ENCODE results near the gene PDRG1. TPM values are rescaled to one million over a fixed set of nuclear protein-coding genes. Genes with fewer than 3 reads are reported as not detected.

Gene PDRG1
- polyA plus RNA-seq, 1 of the 3 experiments (the other 2 are of a cell fraction), result 18.9 TPM

DNA sequence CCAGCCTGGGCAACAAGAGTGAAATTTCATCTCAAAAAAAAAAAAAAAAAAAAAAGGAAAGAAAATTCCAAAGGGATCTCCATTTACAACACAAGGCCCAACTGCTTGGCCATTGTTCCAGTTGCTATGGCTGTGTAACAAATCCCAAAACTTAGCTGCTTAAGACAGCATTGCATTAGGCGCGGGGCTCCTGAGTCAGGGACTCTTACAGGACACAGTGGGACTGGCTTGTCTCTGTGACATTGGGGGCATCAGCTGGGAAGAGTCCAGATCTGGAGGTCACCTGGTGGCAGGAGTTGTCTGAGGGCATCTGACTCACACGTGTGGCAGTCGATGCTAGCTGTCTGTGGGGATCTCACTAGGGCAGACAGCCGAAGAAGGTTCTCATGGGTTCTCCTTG, 45.8 kb downstream of the PDRG1 start:
- H3K4me3 ChIP-seq (ENCODE audit: low read depth in 2 of 2, low read length in 1 of 2), result no peak overlapping the region
- WGBS (ENCODE audit: low lambda C conversion rate), result 77% methylated on average over 5 of the region's 5 CpGs
- no peak overlapping the region for H2AFZ ChIP-seq (ENCODE audit: low read depth)
- H3F3A ChIP-seq (replicated peaks; ENCODE audit: insufficient read depth), result no peaks in the 10 kb centered on the region
- no peaks in the 10 kb centered on the region for H3K36me3 ChIP-seq (replicated peaks in 1 of 2; ENCODE audit: control insufficient read depth in 1 of 2, insufficient read depth in 2 of 2, low read length in 1 of 2)
- no peaks in the 10 kb centered on the region for H3K27me3 ChIP-seq (ENCODE audit: insufficient read depth)
- H3K9me3 ChIP-seq, result no peaks in the 10 kb centered on the region
- H3K79me2 ChIP-seq (ENCODE audit: insufficient read depth), result no peaks in the 10 kb centered on the region
- H3K9me2 ChIP-seq, result no peaks in the 10 kb centered on the region
- ChIA-PET POLR2A (no interaction called here), CTCF (no interaction called here)
- TF ChIP-seq NFIC (IDR thresholded peaks at IDR 0.05; ENCODE audit: borderline replicate concordance) (no peak), POLR2AphosphoS5 (IDR thresholded peaks at IDR 0.05; ENCODE audit: low read depth, low read length) (no peak), FOXJ3 (CRISPR knock-in tag; IDR thresholded peaks at IDR 0.05) (no peak), CHD2 (IDR thresholded peaks at IDR 0.05; ENCODE audit: low read length, partially characterized antibody) (no peak), SIN3A (IDR thresholded peaks at IDR 0.05; ENCODE audit: borderline replicate concordance, low read depth, low read length) (no peak), RCOR1 (IDR thresholded peaks at IDR 0.05; ENCODE audit: low read length) (no peak), GABPA (IDR thresholded peaks at IDR 0.05; ENCODE audit: low read depth) (no peak), TAF1 (IDR thresholded peaks at IDR 0.05; ENCODE audit: borderline replicate concordance, low read depth, low read length) (no peak), TEAD4 (IDR thresholded peaks at IDR 0.05; ENCODE audit: borderline replicate concordance, insufficient read depth) (no peak), NRF1 (IDR thresholded peaks at IDR 0.05; ENCODE audit: low read depth, low read length) (no peak), EP300 (IDR thresholded peaks at IDR 0.05; ENCODE audit: borderline replicate concordance in 1 of 2, low read depth in 1 of 2, low read length in 1 of 2) (no peak)
- TF ChIP-seq, protein P1, sequence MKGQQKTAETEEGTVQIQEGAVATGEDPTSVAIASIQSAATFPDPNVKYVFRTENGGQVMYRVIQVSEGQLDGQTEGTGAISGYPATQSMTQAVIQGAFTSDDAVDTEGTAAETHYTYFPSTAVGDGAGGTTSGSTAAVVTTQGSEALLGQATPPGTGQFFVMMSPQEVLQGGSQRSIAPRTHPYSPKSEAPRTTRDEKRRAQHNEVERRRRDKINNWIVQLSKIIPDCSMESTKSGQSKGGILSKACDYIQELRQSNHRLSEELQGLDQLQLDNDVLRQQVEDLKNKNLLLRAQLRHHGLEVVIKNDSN (IDR thresholded peaks at IDR 0.05; ENCODE audit: borderline replicate concordance, low read depth), result no peak
- TF ChIP-seq, protein P2, sequence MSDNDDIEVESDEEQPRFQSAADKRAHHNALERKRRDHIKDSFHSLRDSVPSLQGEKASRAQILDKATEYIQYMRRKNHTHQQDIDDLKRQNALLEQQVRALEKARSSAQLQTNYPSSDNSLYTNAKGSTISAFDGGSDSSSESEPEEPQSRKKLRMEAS (IDR thresholded peaks at IDR 0.05; ENCODE audit: low read depth), result no peak
- no peak overlapping the region for H3K9ac ChIP-seq
- H3K4me1 ChIP-seq (ENCODE audit: control insufficient read depth in 1 of 2, insufficient read depth in 2 of 2, low read depth in 1 of 2, low read length in 1 of 2), result peaks cover 0 to under 1% of the 10 kb centered on the region in 2 experiments; a peak in 1 of 4 replicates
- DNase-seq, result no peak
- H3K4me2 ChIP-seq, result no peak overlapping the region
- H3K27ac ChIP-seq (ENCODE audit: low read depth in 2 of 2, low read length in 1 of 2), result no peak overlapping the region
- no peaks in the 10 kb centered on the region for H4K20me1 ChIP-seq (ENCODE audit: insufficient read depth)

- no peaks in the 10 kb centered on the region for H3K27me3 ChIP-seq (ENCODE audit: insufficient read depth)
- H3K4me2 ChIP-seq, result no peak overlapping the region
- no peaks in the 10 kb centered on the region for H3K36me3 ChIP-seq (replicated peaks in 1 of 2; ENCODE audit: control insufficient read depth in 1 of 2, insufficient read depth in 2 of 2, low read length in 1 of 2)
- H3K79me2 ChIP-seq (ENCODE audit: insufficient read depth), result no peaks in the 10 kb centered on the region
- H3F3A ChIP-seq (replicated peaks; ENCODE audit: insufficient read depth), result no peaks in the 10 kb centered on the region
- no peak overlapping the region for H3K27ac ChIP-seq (ENCODE audit: low read depth in 2 of 2, low read length in 1 of 2)
- H3K4me1 ChIP-seq (ENCODE audit: control insufficient read depth in 1 of 2, insufficient read depth in 2 of 2, low read depth in 1 of 2, low read length in 1 of 2), result no peaks in the 10 kb centered on the region
- no peaks in the 10 kb centered on the region for H3K9me2 ChIP-seq
- no peaks in the 10 kb centered on the region for H3K9me3 ChIP-seq
- ChIA-PET POLR2A (no interaction called here), CTCF (interaction anchor here (1.4 kb wide), 1 partner anchor 40 kb away, joined by 3 read pairs; no protein-coding TSS in a partner anchor)
- DNase-seq, result no peak
- no peak overlapping the region for H3K4me3 ChIP-seq (ENCODE audit: low read depth in 2 of 2, low read length in 1 of 2)
- no peaks in the 10 kb centered on the region for H4K20me1 ChIP-seq (ENCODE audit: insufficient read depth)
- TF ChIP-seq, protein P3, sequence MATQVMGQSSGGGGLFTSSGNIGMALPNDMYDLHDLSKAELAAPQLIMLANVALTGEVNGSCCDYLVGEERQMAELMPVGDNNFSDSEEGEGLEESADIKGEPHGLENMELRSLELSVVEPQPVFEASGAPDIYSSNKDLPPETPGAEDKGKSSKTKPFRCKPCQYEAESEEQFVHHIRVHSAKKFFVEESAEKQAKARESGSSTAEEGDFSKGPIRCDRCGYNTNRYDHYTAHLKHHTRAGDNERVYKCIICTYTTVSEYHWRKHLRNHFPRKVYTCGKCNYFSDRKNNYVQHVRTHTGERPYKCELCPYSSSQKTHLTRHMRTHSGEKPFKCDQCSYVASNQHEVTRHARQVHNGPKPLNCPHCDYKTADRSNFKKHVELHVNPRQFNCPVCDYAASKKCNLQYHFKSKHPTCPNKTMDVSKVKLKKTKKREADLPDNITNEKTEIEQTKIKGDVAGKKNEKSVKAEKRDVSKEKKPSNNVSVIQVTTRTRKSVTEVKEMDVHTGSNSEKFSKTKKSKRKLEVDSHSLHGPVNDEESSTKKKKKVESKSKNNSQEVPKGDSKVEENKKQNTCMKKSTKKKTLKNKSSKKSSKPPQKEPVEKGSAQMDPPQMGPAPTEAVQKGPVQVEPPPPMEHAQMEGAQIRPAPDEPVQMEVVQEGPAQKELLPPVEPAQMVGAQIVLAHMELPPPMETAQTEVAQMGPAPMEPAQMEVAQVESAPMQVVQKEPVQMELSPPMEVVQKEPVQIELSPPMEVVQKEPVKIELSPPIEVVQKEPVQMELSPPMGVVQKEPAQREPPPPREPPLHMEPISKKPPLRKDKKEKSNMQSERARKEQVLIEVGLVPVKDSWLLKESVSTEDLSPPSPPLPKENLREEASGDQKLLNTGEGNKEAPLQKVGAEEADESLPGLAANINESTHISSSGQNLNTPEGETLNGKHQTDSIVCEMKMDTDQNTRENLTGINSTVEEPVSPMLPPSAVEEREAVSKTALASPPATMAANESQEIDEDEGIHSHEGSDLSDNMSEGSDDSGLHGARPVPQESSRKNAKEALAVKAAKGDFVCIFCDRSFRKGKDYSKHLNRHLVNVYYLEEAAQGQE (IDR thresholded peaks at IDR 0.05; ENCODE audit: low read depth, low read length), result no peak
- TF ChIP-seq, protein P2 (IDR thresholded peaks at IDR 0.05; ENCODE audit: low read depth), result no peak
- no peak for TF ChIP-seq RXRA (IDR thresholded peaks at IDR 0.05; ENCODE audit: borderline replicate concordance, low read depth)
- no peak for TF ChIP-seq YY1 (IDR thresholded peaks at IDR 0.05; ENCODE audit: low read depth)
- no peak for TF ChIP-seq CHD2 (IDR thresholded peaks at IDR 0.05; ENCODE audit: low read length, partially characterized antibody)
- TF ChIP-seq GABPA (IDR thresholded peaks at IDR 0.05; ENCODE audit: low read depth), result no peak
- TF ChIP-seq ELF1 (IDR thresholded peaks at IDR 0.05), result no peak
- no peak for TF ChIP-seq RAD21 (IDR thresholded peaks at IDR 0.05; ENCODE audit: low read length)
- TF ChIP-seq GATA2 (CRISPR knock-in tag; IDR thresholded peaks at IDR 0.05), result no peak
- no peak for TF ChIP-seq RCOR1 (IDR thresholded peaks at IDR 0.05; ENCODE audit: low read length)
- TF ChIP-seq TCF12 (IDR thresholded peaks at IDR 0.05), result no peak
- TF ChIP-seq RFX5 (IDR thresholded peaks at IDR 0.05; ENCODE audit: low read length), result no peak
- TF ChIP-seq TAF1 (IDR thresholded peaks at IDR 0.05; ENCODE audit: borderline replicate concordance, low read depth, low read length), result no peak
- no peak for TF ChIP-seq POLR2AphosphoS5 (IDR thresholded peaks at IDR 0.05; ENCODE audit: low read depth, low read length)
- TF ChIP-seq NRF1 (IDR thresholded peaks at IDR 0.05; ENCODE audit: low read depth, low read length), result no peak
- TF ChIP-seq NFIC (IDR thresholded peaks at IDR 0.05; ENCODE audit: borderline replicate concordance), result no peak
- WGBS (ENCODE audit: low lambda C conversion rate), result 25% methylated on average over 1 of the region's 1 CpG
- no peak overlapping the region for H3K9ac ChIP-seq
- no peak overlapping the region for H2AFZ ChIP-seq (ENCODE audit: low read depth)
Observed at GRCh38 chr20:31903627-31904386, 48.0 kb downstream of the PDRG1 start.

Data from SK-N-SH (cell line).